KMS-11 (cell line): ENCODE measurements around the gene PLXND1.

ENCODE experiments used
- H2AFZ ChIP-seq: fragments of 200-600 bp; sonication (generic); 2 replicates; pipeline ENCODE4 v1.6.1; 2016; ENCODE audit warnings: antibody characterized with exemption, mixed run types, low read depth
- H3K27ac ChIP-seq: fragments of 200-600 bp; sonication (generic); 2 replicates; pipeline ENCODE4 v1.6.1; 2016; ENCODE audit warnings: mild to moderate bottlenecking, mixed run types
- H3K27me3 ChIP-seq: fragments of 200-600 bp; sonication (generic); 2 replicates; pipeline ENCODE4 v1.6.1; 2017; ENCODE audit warnings: mild to moderate bottlenecking, low read depth, mixed run types, moderate library complexity; ENCODE audit not compliant: insufficient read depth
- H3K36me3 ChIP-seq: fragments of 200-600 bp; sonication (generic); 2 replicates; pipeline ENCODE4 v1.6.1; 2017; ENCODE audit warnings: mild to moderate bottlenecking, mixed run types; ENCODE audit not compliant: insufficient read depth
- H3K4me1 ChIP-seq: fragments of 200-600 bp; sonication (generic); 2 replicates; pipeline ENCODE4 v1.6.1; 2016; ENCODE audit warnings: mild to moderate bottlenecking, low read depth, mixed run types; ENCODE audit not compliant: poor library complexity, severe bottlenecking
- H3K4me2 ChIP-seq: fragments of 200-600 bp; sonication (generic); 2 replicates; pipeline ENCODE4 v1.7.0; 2016; ENCODE audit warnings: mild to moderate bottlenecking, mixed run types
- H3K4me3 ChIP-seq: fragments of 200-600 bp; sonication (generic); IDR thresholded peaks from 2 replicates; pipeline ENCODE4 v1.6.1; 2017; ENCODE audit warnings: low read depth, low read length, mixed read lengths; ENCODE audit not compliant: insufficient read depth
- H3K79me2 ChIP-seq: fragments of 200-600 bp; sonication (generic); 2 replicates; pipeline ENCODE4 v1.6.1; 2016; ENCODE audit warnings: low read depth, mixed run types; ENCODE audit not compliant: insufficient read depth
- H3K9ac ChIP-seq: fragments of 200-600 bp; sonication (generic); 2 replicates; pipeline ENCODE4 v1.6.1; 2016; ENCODE audit warnings: mild to moderate bottlenecking, mixed run types
- H4K20me1 ChIP-seq: fragments of 200-600 bp; sonication (generic); 2 replicates; pipeline ENCODE4 v1.6.1; 2016; ENCODE audit warnings: mild to moderate bottlenecking, mixed run types; ENCODE audit not compliant: insufficient read depth
- TF ChIP-seq, protein P1 (sequence below): fragments of 200-600 bp; sonication (generic); conservative IDR thresholded peaks from 2 replicates; pipeline ENCODE4 v1.6.1; 2017; ENCODE audit warnings: low read depth, mild to moderate bottlenecking, antibody characterized with exemption, low read length, moderate library complexity, mixed read lengths

Gene PLXND1

DNA sequence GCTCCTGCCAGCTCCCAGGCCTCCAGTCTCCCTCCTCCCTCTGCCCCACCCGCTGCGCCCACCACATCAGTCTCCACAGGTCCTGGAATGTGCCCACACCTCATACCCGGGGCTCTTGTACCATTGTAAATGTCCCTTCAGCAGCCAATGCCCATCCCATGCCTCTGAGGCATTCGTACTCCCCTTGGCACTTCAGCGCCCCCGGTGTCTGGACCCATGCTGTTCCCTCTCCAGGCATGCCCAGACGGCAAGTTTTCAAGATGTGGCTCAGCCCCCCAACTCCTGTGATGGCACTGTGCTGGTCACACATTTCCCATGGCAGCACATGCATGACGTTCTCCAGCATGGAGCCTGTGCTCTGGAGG, 13.3 kb downstream of the PLXND1 start:
- no peak overlapping the region for H3K4me2 ChIP-seq
- H2AFZ ChIP-seq, result no peak overlapping the region
- TF ChIP-seq, protein P1, sequence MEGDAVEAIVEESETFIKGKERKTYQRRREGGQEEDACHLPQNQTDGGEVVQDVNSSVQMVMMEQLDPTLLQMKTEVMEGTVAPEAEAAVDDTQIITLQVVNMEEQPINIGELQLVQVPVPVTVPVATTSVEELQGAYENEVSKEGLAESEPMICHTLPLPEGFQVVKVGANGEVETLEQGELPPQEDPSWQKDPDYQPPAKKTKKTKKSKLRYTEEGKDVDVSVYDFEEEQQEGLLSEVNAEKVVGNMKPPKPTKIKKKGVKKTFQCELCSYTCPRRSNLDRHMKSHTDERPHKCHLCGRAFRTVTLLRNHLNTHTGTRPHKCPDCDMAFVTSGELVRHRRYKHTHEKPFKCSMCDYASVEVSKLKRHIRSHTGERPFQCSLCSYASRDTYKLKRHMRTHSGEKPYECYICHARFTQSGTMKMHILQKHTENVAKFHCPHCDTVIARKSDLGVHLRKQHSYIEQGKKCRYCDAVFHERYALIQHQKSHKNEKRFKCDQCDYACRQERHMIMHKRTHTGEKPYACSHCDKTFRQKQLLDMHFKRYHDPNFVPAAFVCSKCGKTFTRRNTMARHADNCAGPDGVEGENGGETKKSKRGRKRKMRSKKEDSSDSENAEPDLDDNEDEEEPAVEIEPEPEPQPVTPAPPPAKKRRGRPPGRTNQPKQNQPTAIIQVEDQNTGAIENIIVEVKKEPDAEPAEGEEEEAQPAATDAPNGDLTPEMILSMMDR, result no peak
- H3K79me2 ChIP-seq, result no peaks in the 10 kb centered on the region
- H3K4me1 ChIP-seq, result no peaks in the 10 kb centered on the region
- H3K9ac ChIP-seq, result no peak overlapping the region
- no peaks in the 10 kb centered on the region for H3K36me3 ChIP-seq
- no peak overlapping the region for H3K27ac ChIP-seq
- H3K4me3 ChIP-seq, result no peak overlapping the region
- H3K27me3 ChIP-seq, result no peaks in the 10 kb centered on the region
- no peaks in the 10 kb centered on the region for H4K20me1 ChIP-seq

- Histone ChIP-seq H3K4me1 (no peaks in the 10 kb centered on the region), H3K4me2 (no peak overlapping the region), H3K27ac (no peak overlapping the region), H4K20me1 (no peaks in the 10 kb centered on the region), H3K79me2 (no peaks in the 10 kb centered on the region), H3K4me3 (no peak overlapping the region), H3K27me3 (no peaks in the 10 kb centered on the region), H2AFZ (no peak overlapping the region), H3K9ac (no peak overlapping the region), H3K36me3 (no peaks in the 10 kb centered on the region)
- TF ChIP-seq, protein P1, result no peak
These were observed 13.9 kb downstream of the PLXND1 start for GRCh38 chr3:129592381-129593131.

- Histone ChIP-seq H3K9ac (no peak overlapping the region), H3K36me3 (no peaks in the 10 kb centered on the region), H3K4me3 (no peak overlapping the region), H3K27ac (no peak overlapping the region), H3K79me2 (no peaks in the 10 kb centered on the region), H2AFZ (no peak overlapping the region), H3K4me2 (no peak overlapping the region), H3K27me3 (no peaks in the 10 kb centered on the region), H3K4me1 (no peaks in the 10 kb centered on the region), H4K20me1 (no peaks in the 10 kb centered on the region)
- TF ChIP-seq, protein P1, result no peak
These were observed 14.5 kb downstream of the PLXND1 start for GRCh38 chr3:129591932-129592331.

GRCh38 chr3:129590215-129590614, 16.3 kb downstream of the PLXND1 start:
- Histone ChIP-seq H3K4me1 (no peaks in the 10 kb centered on the region), H3K79me2 (no peaks in the 10 kb centered on the region), H3K27ac (no peak overlapping the region), H4K20me1 (no peaks in the 10 kb centered on the region), H3K36me3 (no peaks in the 10 kb centered on the region), H3K27me3 (no peaks in the 10 kb centered on the region), H3K9ac (no peak overlapping the region), H3K4me3 (no peak overlapping the region), H3K4me2 (no peak overlapping the region), H2AFZ (no peak overlapping the region)
- TF ChIP-seq, protein P1, result no peak
